Heart left ventricle (tissue), 16 donors: ENCODE data around the gene NFASC. TPM values are rescaled to one million over a fixed set of nuclear protein-coding genes. Genes with fewer than 3 reads are reported as not detected.

ENCODE experiments used
- ATAC-seq, 4 donors: fragments of 200-7000 bp; cut with Tn5 transposase; one replicate each; pipeline ENCODE4 v1.9.1; 2020 to 2022; ENCODE audit warnings: moderate library complexity in 4 of 4, mild to moderate bottlenecking in 3 of 4, moderate number of reproducible peaks in 1 of 4
- DNase-seq, 5 donors: peaks; one replicate each; pipeline ENCODE4 v3.0.0-alpha.2; 2020
- H3K27ac ChIP-seq, 12 donors: fragments of 200-600 bp; sonication (generic) in 4 of 12; one replicate each; pipeline versions ENCODE4 v1.5.0 to v1.8.0; 2016 to 2022; ENCODE audit warnings: mild to moderate bottlenecking in 2 of 12
- H3K27me3 ChIP-seq, 9 donors: fragments of 200-600 bp; sonication (generic) in 2 of 9; one replicate each; pipeline versions ENCODE4 v1.5.1 to v1.8.0; 2016 to 2022; ENCODE audit warnings: mild to moderate bottlenecking in 3 of 9
- H3K36me3 ChIP-seq, 9 donors: fragments of 200-600 bp; sonication (generic) in 2 of 9; one replicate each; pipeline versions ENCODE4 v1.5.0 to v1.8.0; 2018 to 2022; ENCODE audit warnings: mild to moderate bottlenecking in 2 of 9
- H3K4me1 ChIP-seq, 12 donors: fragments of 200-600 bp; sonication (generic) in 4 of 12; one replicate each; pipeline versions ENCODE4 v1.5.0 to v1.8.0; 2016 to 2022; ENCODE audit warnings: mild to moderate bottlenecking in 3 of 12
- H3K4me3 ChIP-seq, 12 donors: fragments of 200-600 bp; sonication (generic) in 4 of 12; one replicate each; pipeline versions ENCODE4 v1.5.0 to v1.8.0; 2017 to 2022; ENCODE audit warnings: mild to moderate bottlenecking in 9 of 12, moderate library complexity in 4 of 12
- H3K9me3 ChIP-seq, 12 donors: fragments of 200-600 bp; sonication (generic) in 4 of 12; one replicate each; pipeline versions ENCODE4 v1.5.0 to v1.8.0; 2016 to 2022; ENCODE audit warnings: mild to moderate bottlenecking in 1 of 12
- POLR2A ChIP-seq, 2 donors: fragments of 450-650 bp; IDR thresholded peaks; one replicate each; pipeline ENCODE4 v1.6.1; 2017; ENCODE audit warnings: antibody characterized with exemption in 2 of 2, mild to moderate bottlenecking in 2 of 2, moderate library complexity in 2 of 2
- WGBS, 4 donors: extraction: QIAGEN DNeasy Blood & Tissue Kit in 2 of 4; methylation state at CpG; one replicate each; pipeline versions ENCODE4 v1.1.5 to v1.1.7; 2013 to 2018; 5-methylcytosine and 5-hydroxymethylcytosine counted together
- intact Hi-C, 10 donors: fragments of 100-400 bp; cut with DNase I; formaldehyde crosslinking; loops; one replicate each; pipeline versions ENCODE4 v1.11.1 to v1.14.2; 2022
- polyA plus RNA-seq, 2 donors: library from polyadenylated mRNA; stranded (reverse); fragments of 200-250 nt; gene quantifications; one replicate each; pipeline ENCODE4 v1.2.3, GENCODE V29; 2013
- total RNA-seq, 9 donors: library from RNA; depleted of rRNA in 2 of 9; stranded (reverse); fragments of >200 nt in 2 of 9; fragmentation: NEBNext Ultra II Directional in 3 of 9; extraction: Animal tissue kit (Norgen Biotek cat#: 25700) in 3 of 9; gene quantifications; one replicate each; pipeline versions ENCODE4 v1.1.0 to v1.2.4, GENCODE V29; 2016 to 2023
- TF ChIP-seq, protein P1 (sequence below), 12 donors: fragments of 200-600 bp; sonication (generic) in 4 of 12; IDR thresholded peaks; one replicate each; pipeline versions ENCODE4 v1.5.0 to v1.8.0; 2018 to 2022; ENCODE audit warnings: antibody characterized with exemption in 12 of 12, mild to moderate bottlenecking in 5 of 12
- donor health status: ischemic (EF 13 %, LVEDD 7.1; RV severe dilation, severe dysfunction).
- donor health status: healthy with polysubstance abuse.
- donor health status: DM: no; HTN: yes; CAD: no.
- donor health status: DM: no; HTN: no; CAD: no.
- donor health status: ischemic (EF 25% LVEDD 6.9; RV normal size, moderate dysfunction).
- donor health status: ischemic (EF 25% LVEDD 5.7; RV mildly dilated, moderate dysfunction).
- donor health status: healthy.
- donor health status: DM: yes; HTN: yes; CAD: no.
- donor health status: ischemic (EF 35%, LVEDD 5.7; RV mildly dilated, moderate dysfunction).
- donor health status: nonischemic (EF 11% LVEDD 7.7; RV severe dilation, severe dysfunction).
- donor health status: DM: yes; HTN: yes; CAD: no.
- donor health status: PGD.
- donor health status: ischemic (EF 29% LVEDD 5.4; RV normal size, mild dysfunction).
- donor health status: nonischemic (EF 23%, LVEDD 6.1; RV moderate dilation, normal function).

NFASC gene
- total and polyA plus RNA-seq, 11 donors: 2.5 to 14.6 (median 10.3) TPM

- H3K4me3 ChIP-seq: no peak overlapping the region
- ATAC-seq (no peak), DNase-seq (no peak)
- intact Hi-C loops: no loop called here
- no peak for TF ChIP-seq POLR2A (IDR thresholded peaks at IDR 0.05)
- TF ChIP-seq, protein P1, sequence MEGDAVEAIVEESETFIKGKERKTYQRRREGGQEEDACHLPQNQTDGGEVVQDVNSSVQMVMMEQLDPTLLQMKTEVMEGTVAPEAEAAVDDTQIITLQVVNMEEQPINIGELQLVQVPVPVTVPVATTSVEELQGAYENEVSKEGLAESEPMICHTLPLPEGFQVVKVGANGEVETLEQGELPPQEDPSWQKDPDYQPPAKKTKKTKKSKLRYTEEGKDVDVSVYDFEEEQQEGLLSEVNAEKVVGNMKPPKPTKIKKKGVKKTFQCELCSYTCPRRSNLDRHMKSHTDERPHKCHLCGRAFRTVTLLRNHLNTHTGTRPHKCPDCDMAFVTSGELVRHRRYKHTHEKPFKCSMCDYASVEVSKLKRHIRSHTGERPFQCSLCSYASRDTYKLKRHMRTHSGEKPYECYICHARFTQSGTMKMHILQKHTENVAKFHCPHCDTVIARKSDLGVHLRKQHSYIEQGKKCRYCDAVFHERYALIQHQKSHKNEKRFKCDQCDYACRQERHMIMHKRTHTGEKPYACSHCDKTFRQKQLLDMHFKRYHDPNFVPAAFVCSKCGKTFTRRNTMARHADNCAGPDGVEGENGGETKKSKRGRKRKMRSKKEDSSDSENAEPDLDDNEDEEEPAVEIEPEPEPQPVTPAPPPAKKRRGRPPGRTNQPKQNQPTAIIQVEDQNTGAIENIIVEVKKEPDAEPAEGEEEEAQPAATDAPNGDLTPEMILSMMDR (IDR thresholded peaks at IDR 0.05): no peak
- peaks cover 0 to 37% (median 0%) of the 10 kb centered on the region in 9 donors for H3K27me3 ChIP-seq
- H3K27ac ChIP-seq: peak overlapping the region in 2 of 12 donors; percentile 18 to 66
- H3K9me3 ChIP-seq: no peaks in the 10 kb centered on the region
- no peaks in the 10 kb centered on the region for H3K36me3 ChIP-seq
- peaks cover 0 to 63% (median 9%) of the 10 kb centered on the region in 12 donors for H3K4me1 ChIP-seq
- WGBS, 4 donors: 89 to 95% (median 94%) methylated on average over 3 of the region's 3 CpGs
Measured at GRCh38 chr1:204882479-204882878, 11.8 kb downstream of the NFASC start.

DNA sequence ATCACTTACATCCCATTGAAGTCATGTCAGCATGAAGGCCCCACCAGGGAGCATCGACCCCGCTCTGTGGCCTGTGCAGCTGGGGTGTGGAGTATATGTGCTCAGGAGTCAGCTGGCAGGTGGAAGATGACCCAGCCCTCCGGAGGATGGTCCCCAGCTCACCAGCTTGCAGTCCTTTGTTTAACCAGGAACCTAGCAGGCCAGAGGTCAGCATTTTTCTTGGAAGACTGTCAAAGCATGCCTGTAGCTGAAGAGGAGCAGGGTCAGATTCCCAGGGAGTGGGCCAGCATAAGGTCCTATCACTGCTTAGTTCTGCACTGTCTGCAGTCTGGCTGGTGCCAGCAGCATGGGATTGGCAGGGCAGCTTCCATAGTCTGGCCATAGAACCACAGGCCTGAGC lies 12.7 kb downstream of the NFASC start:
- H3K27me3 ChIP-seq: peaks cover 0 to 31% (median 0%) of the 10 kb centered on the region in 9 donors

DNA sequence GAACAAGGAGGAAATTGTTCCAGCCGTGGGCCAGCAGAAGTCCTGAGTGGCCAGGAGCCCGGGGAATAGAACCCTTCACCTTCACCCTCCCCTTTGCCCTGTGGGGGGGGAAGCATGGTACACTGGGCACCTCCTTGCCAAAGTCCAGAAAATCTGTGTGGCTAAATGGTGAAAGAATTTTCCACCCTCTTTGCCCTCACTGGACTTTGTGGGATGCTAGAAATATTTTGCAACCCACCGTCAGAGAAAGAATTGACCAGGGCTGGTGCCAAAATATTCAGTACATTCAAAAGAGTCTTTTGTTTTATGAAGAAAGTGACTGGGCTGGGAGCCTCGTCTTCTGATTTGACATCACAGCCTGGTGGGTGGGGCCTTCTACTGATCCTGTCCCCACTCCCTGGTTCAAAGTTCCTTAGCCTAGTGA lies 14.6 kb downstream of the NFASC start:
- H3K4me3 ChIP-seq: peak overlapping the region in 4 of 12 donors; percentile 7 to 31 (median 16)
- ATAC-seq: peak in 2 of 4 donors; percentile 21 to 55
- 40 to 53% (median 44%) methylated on average over 4 of the region's 4 CpGs for WGBS, 4 donors
- intact Hi-C loops: loop anchor here in 3 of 10 donors (5.0 kb wide), 2 partner anchors 52 to 57 kb away; no protein-coding TSS in a partner anchor
- no peaks in the 10 kb centered on the region for H3K36me3 ChIP-seq
- TF ChIP-seq, protein P1 (IDR thresholded peaks at IDR 0.05): no peak
- no peak for TF ChIP-seq POLR2A (IDR thresholded peaks at IDR 0.05)
- DNase-seq: peak in 3 of 5 donors; percentile 46 to 57 (median 53)
- peaks cover 0 to 31% (median 0%) of the 10 kb centered on the region in 9 donors for H3K27me3 ChIP-seq
- H3K9me3 ChIP-seq: no peaks in the 10 kb centered on the region
- H3K4me1 ChIP-seq: peaks cover 0 to 70% (median 23%) of the 10 kb centered on the region in 12 donors
- peak overlapping the region in 10 of 12 donors; percentile 12 to 75 (median 54) for H3K27ac ChIP-seq

More for the DNA sequence above, 12.7 kb downstream of the NFASC start:
- DNase-seq (no peak), ATAC-seq (no peak)
- no peak overlapping the region for H3K4me3 ChIP-seq
- no peaks in the 10 kb centered on the region for H3K36me3 ChIP-seq
- intact Hi-C loops: no loop called here
- peaks cover 0 to 63% (median 9%) of the 10 kb centered on the region in 12 donors for H3K4me1 ChIP-seq
- no peaks in the 10 kb centered on the region for H3K9me3 ChIP-seq
- peak overlapping the region in 1 of 12 donors; percentile 66 for H3K27ac ChIP-seq
- TF ChIP-seq, protein P1 (IDR thresholded peaks at IDR 0.05): no peak
- TF ChIP-seq POLR2A (IDR thresholded peaks at IDR 0.05): no peak
- whole genome bisulfite sequencing, 4 donors: 71 to 86% (median 81%) methylated on average over 1 to 3 of the region's 3 CpGs

DNA sequence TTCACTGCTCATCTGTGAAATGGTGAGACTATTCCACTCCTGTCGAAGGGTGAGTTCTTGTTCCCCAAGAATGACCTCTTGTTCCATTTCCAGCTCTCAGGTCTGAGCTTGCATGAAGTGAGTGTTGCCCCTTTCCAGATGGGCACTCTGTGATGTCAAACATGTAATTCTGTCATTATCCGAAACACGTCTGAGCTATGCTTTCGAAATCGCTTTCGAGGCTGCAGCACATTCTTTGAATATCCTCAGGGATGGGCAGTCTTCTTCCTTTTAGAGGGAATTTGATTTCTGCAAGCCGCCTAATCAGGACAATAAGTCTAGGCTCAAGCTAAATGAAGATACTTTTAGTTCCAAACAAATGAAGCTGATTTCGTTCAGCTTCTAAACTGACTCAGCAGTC lies 15.1 kb downstream of the NFASC start:
- Histone ChIP-seq H3K4me1 (peaks cover 0 to 68% (median 23%) of the 10 kb centered on the region in 12 donors), H3K36me3 (no peaks in the 10 kb centered on the region), H3K4me3 (peak overlapping the region in 5 of 12 donors; percentile 7 to 36 (median 24)), H3K27me3 (peaks cover 0 to 31% (median 0%) of the 10 kb centered on the region in 9 donors), H3K27ac (peak overlapping the region in 10 of 12 donors; percentile 12 to 75 (median 52)), H3K9me3 (no peaks in the 10 kb centered on the region)
- 66 to 80% (median 70%) methylated on average over 8 of the region's 8 CpGs for WGBS, 4 donors
- intact Hi-C loops: loop anchor here in 3 of 10 donors (5.0 kb wide), 2 partner anchors 52 to 57 kb away; no protein-coding TSS in a partner anchor
- TF ChIP-seq, protein P1 (IDR thresholded peaks at IDR 0.05): no peak
- no peak for TF ChIP-seq POLR2A (IDR thresholded peaks at IDR 0.05)
- no peak for ATAC-seq
- DNase-seq: no peak
